Measurements from ENCODE around the gene TM4SF18.
"Not testable (repeated sequence)": the region's sequence is repeated elsewhere in the genome, so short reads cannot be mapped to it uniquely, and the experiment has no call there.

The TM4SF18 gene

GRCh38 chr3:149340310-149340933 lies 7.0 kb upstream of the TM4SF18 start:
- Histone ChIP-seq H3K9me3 (ENCODE audit: control insufficient read depth, insufficient read depth, low read depth, low read length) (no peaks in the 10 kb centered on the region), H3K27me3 (ENCODE audit: control insufficient read depth, insufficient read depth, low read length) (no peaks in the 10 kb centered on the region), H3K4me1 (ENCODE audit: control insufficient read depth, insufficient read depth, low read length) (peaks cover 18% of the 10 kb centered on the region), H3K27ac (ENCODE audit: low read depth, low read length) (peak overlapping the region; percentile 72; the same call in 1 of the 2 replicates), H3K9ac (ENCODE audit: low read length) (peak overlapping the region; percentile 24), H3K4me3 (ENCODE audit: low read depth, low read length) (no peak overlapping the region), H3K36me3 (ENCODE audit: control insufficient read depth, insufficient read depth, low read length) (no peaks in the 10 kb centered on the region)

GRCh38 chr3:149339931-149340309 lies 6.5 kb upstream of the TM4SF18 start:
- H3K27ac ChIP-seq (ENCODE audit: low read depth, low read length): peak overlapping the region; percentile 72; the same call in 1 of the 2 replicates
- H3K9ac ChIP-seq (ENCODE audit: low read length): peak overlapping the region; percentile 24
- no peak overlapping the region for H3K4me3 ChIP-seq (ENCODE audit: low read depth, low read length)
- H3K27me3 ChIP-seq (ENCODE audit: control insufficient read depth, insufficient read depth, low read length): no peaks in the 10 kb centered on the region
- no peaks in the 10 kb centered on the region for H3K9me3 ChIP-seq (ENCODE audit: control insufficient read depth, insufficient read depth, low read depth, low read length)
- H3K4me1 ChIP-seq (ENCODE audit: control insufficient read depth, insufficient read depth, low read length): peaks cover 18% of the 10 kb centered on the region
- no peaks in the 10 kb centered on the region for H3K36me3 ChIP-seq (ENCODE audit: control insufficient read depth, insufficient read depth, low read length)

GRCh38 chr3:149337486-149337885 lies 4.0 kb upstream of the TM4SF18 start:
- peaks cover 31% of the 10 kb centered on the region for H3K4me1 ChIP-seq (ENCODE audit: control insufficient read depth, insufficient read depth, low read length)
- not testable (repeated sequence) for H3K9me3 ChIP-seq (ENCODE audit: control insufficient read depth, insufficient read depth, low read depth, low read length); H3K36me3 ChIP-seq (ENCODE audit: control insufficient read depth, insufficient read depth, low read length); H3K9ac ChIP-seq (ENCODE audit: low read length); H3K4me3 ChIP-seq (ENCODE audit: low read depth, low read length); H3K27me3 ChIP-seq (ENCODE audit: control insufficient read depth, insufficient read depth, low read length); H3K27ac ChIP-seq (ENCODE audit: low read depth, low read length)

GRCh38 chr3:149336925-149337324 lies 3.5 kb upstream of the TM4SF18 start:
- H3K4me3 ChIP-seq (ENCODE audit: low read depth, low read length): no peak overlapping the region
- no peak overlapping the region for H3K9ac ChIP-seq (ENCODE audit: low read length)
- no peaks in the 10 kb centered on the region for H3K36me3 ChIP-seq (ENCODE audit: control insufficient read depth, insufficient read depth, low read length)
- peaks cover 28% of the 10 kb centered on the region for H3K4me1 ChIP-seq (ENCODE audit: control insufficient read depth, insufficient read depth, low read length)
- H3K9me3 ChIP-seq (ENCODE audit: control insufficient read depth, insufficient read depth, low read depth, low read length): no peaks in the 10 kb centered on the region
- no peak overlapping the region for H3K27ac ChIP-seq (ENCODE audit: low read depth, low read length)
- H3K27me3 ChIP-seq (ENCODE audit: control insufficient read depth, insufficient read depth, low read length): no peaks in the 10 kb centered on the region

GRCh38 chr3:149332771-149333170 lies 665 bp downstream of the TM4SF18 start:
- H3K36me3 ChIP-seq (ENCODE audit: control insufficient read depth, insufficient read depth, low read length): no peaks in the 10 kb centered on the region
- H3K9me3 ChIP-seq (ENCODE audit: control insufficient read depth, insufficient read depth, low read depth, low read length): no peaks in the 10 kb centered on the region
- H3K27ac ChIP-seq (ENCODE audit: low read depth, low read length): no peak overlapping the region
- H3K4me1 ChIP-seq (ENCODE audit: control insufficient read depth, insufficient read depth, low read length): peaks cover 15% of the 10 kb centered on the region
- H3K9ac ChIP-seq (ENCODE audit: low read length): no peak overlapping the region
- H3K4me3 ChIP-seq (ENCODE audit: low read depth, low read length): no peak overlapping the region
- H3K27me3 ChIP-seq (ENCODE audit: control insufficient read depth, insufficient read depth, low read length): no peaks in the 10 kb centered on the region

GRCh38 chr3:149332227-149332765 lies 1.1 kb downstream of the TM4SF18 start:
- H3K9ac ChIP-seq (ENCODE audit: low read length): no peak overlapping the region
- no peak overlapping the region for H3K27ac ChIP-seq (ENCODE audit: low read depth, low read length)
- no peaks in the 10 kb centered on the region for H3K27me3 ChIP-seq (ENCODE audit: control insufficient read depth, insufficient read depth, low read length)
- H3K36me3 ChIP-seq (ENCODE audit: control insufficient read depth, insufficient read depth, low read length): no peaks in the 10 kb centered on the region
- H3K4me1 ChIP-seq (ENCODE audit: control insufficient read depth, insufficient read depth, low read length): peaks cover 15% of the 10 kb centered on the region
- no peak overlapping the region for H3K4me3 ChIP-seq (ENCODE audit: low read depth, low read length)
- no peaks in the 10 kb centered on the region for H3K9me3 ChIP-seq (ENCODE audit: control insufficient read depth, insufficient read depth, low read depth, low read length)

GRCh38 chr3:149331396-149331795 lies 2.0 kb downstream of the TM4SF18 start:
- Histone ChIP-seq H3K9me3 (ENCODE audit: control insufficient read depth, insufficient read depth, low read depth, low read length) (no peaks in the 10 kb centered on the region), H3K4me1 (ENCODE audit: control insufficient read depth, insufficient read depth, low read length) (peaks cover 15% of the 10 kb centered on the region), H3K9ac (ENCODE audit: low read length) (no peak overlapping the region), H3K36me3 (ENCODE audit: control insufficient read depth, insufficient read depth, low read length) (no peaks in the 10 kb centered on the region), H3K27me3 (ENCODE audit: control insufficient read depth, insufficient read depth, low read length) (no peaks in the 10 kb centered on the region), H3K27ac (ENCODE audit: low read depth, low read length) (no peak overlapping the region), H3K4me3 (ENCODE audit: low read depth, low read length) (no peak overlapping the region)

- Histone ChIP-seq H3K9me3 (ENCODE audit: control insufficient read depth, insufficient read depth, low read depth, low read length) (no peaks in the 10 kb centered on the region), H3K36me3 (ENCODE audit: control insufficient read depth, insufficient read depth, low read length) (no peaks in the 10 kb centered on the region), H3K27ac (ENCODE audit: low read depth, low read length) (no peak overlapping the region), H3K4me3 (ENCODE audit: low read depth, low read length) (no peak overlapping the region), H3K27me3 (ENCODE audit: control insufficient read depth, insufficient read depth, low read length) (no peaks in the 10 kb centered on the region), H3K4me1 (ENCODE audit: control insufficient read depth, insufficient read depth, low read length) (peaks cover 15% of the 10 kb centered on the region), H3K9ac (ENCODE audit: low read length) (no peak overlapping the region)
These were observed 2.7 kb downstream of the TM4SF18 start for GRCh38 chr3:149330609-149331331.

GRCh38 chr3:149327156-149327555 lies 6.3 kb downstream of the TM4SF18 start:
- no peak overlapping the region for H3K27ac ChIP-seq (ENCODE audit: low read depth, low read length)
- H3K36me3 ChIP-seq (ENCODE audit: control insufficient read depth, insufficient read depth, low read length): no peaks in the 10 kb centered on the region
- H3K9ac ChIP-seq (ENCODE audit: low read length): no peak overlapping the region
- H3K27me3 ChIP-seq (ENCODE audit: control insufficient read depth, insufficient read depth, low read length): no peaks in the 10 kb centered on the region
- no peak overlapping the region for H3K4me3 ChIP-seq (ENCODE audit: low read depth, low read length)
- no peaks in the 10 kb centered on the region for H3K9me3 ChIP-seq (ENCODE audit: control insufficient read depth, insufficient read depth, low read depth, low read length)
- no peaks in the 10 kb centered on the region for H3K4me1 ChIP-seq (ENCODE audit: control insufficient read depth, insufficient read depth, low read length)

GRCh38 chr3:149325581-149325980 lies 7.9 kb downstream of the TM4SF18 start:
- H3K27me3 ChIP-seq (ENCODE audit: control insufficient read depth, insufficient read depth, low read length): no peaks in the 10 kb centered on the region
- no peaks in the 10 kb centered on the region for H3K4me1 ChIP-seq (ENCODE audit: control insufficient read depth, insufficient read depth, low read length)
- H3K27ac ChIP-seq (ENCODE audit: low read depth, low read length): no peak overlapping the region
- H3K9ac ChIP-seq (ENCODE audit: low read length): no peak overlapping the region
- no peaks in the 10 kb centered on the region for H3K36me3 ChIP-seq (ENCODE audit: control insufficient read depth, insufficient read depth, low read length)
- no peak overlapping the region for H3K4me3 ChIP-seq (ENCODE audit: low read depth, low read length)
- no peaks in the 10 kb centered on the region for H3K9me3 ChIP-seq (ENCODE audit: control insufficient read depth, insufficient read depth, low read depth, low read length)

GRCh38 chr3:149324332-149324731 lies 9.1 kb downstream of the TM4SF18 start:
- H3K36me3 ChIP-seq (ENCODE audit: control insufficient read depth, insufficient read depth, low read length): no peaks in the 10 kb centered on the region
- H3K9ac ChIP-seq (ENCODE audit: low read length): no peak overlapping the region
- no peaks in the 10 kb centered on the region for H3K9me3 ChIP-seq (ENCODE audit: control insufficient read depth, insufficient read depth, low read depth, low read length)
- H3K4me3 ChIP-seq (ENCODE audit: low read depth, low read length): no peak overlapping the region
- H3K27ac ChIP-seq (ENCODE audit: low read depth, low read length): no peak overlapping the region
- no peaks in the 10 kb centered on the region for H3K27me3 ChIP-seq (ENCODE audit: control insufficient read depth, insufficient read depth, low read length)
- peaks cover 6% of the 10 kb centered on the region; the same call in 1 of the 2 replicates for H3K4me1 ChIP-seq (ENCODE audit: control insufficient read depth, insufficient read depth, low read length)

All from HUES6 (cell line).